Ishikawa (cell line): ENCODE data around the gene APOL4.

Experiments used
- CEBPB ChIP-seq: IDR thresholded peaks from 2 replicates; pipeline ENCODE4 v1.6.1; 2012
- CREB1 ChIP-seq: IDR thresholded peaks from 2 replicates; pipeline ENCODE4 v1.6.1; 2012; ENCODE audit warnings: low read depth
- EGR1 ChIP-seq: IDR thresholded peaks from 2 replicates; pipeline ENCODE4 v1.6.1; 2012
- EP300 ChIP-seq: IDR thresholded peaks from 2 replicates; pipeline ENCODE4 v1.6.1; 2012; ENCODE audit warnings: borderline replicate concordance
- FOXM1 ChIP-seq: IDR thresholded peaks from 2 replicates; pipeline ENCODE4 v1.6.1; 2012; ENCODE audit warnings: low read depth, borderline replicate concordance
- NFIC ChIP-seq: IDR thresholded peaks from 2 replicates; pipeline ENCODE4 v1.6.1; 2012
- RAD21 ChIP-seq: IDR thresholded peaks from 2 replicates; pipeline ENCODE4 v1.6.1; 2012; ENCODE audit warnings: low read depth
- TAF1 ChIP-seq: IDR thresholded peaks from 2 replicates; pipeline ENCODE4 v1.6.1; 2012; ENCODE audit warnings: low read depth, mild to moderate bottlenecking
- TCF12 ChIP-seq: IDR thresholded peaks from 2 replicates; pipeline ENCODE4 v1.6.1; 2012; ENCODE audit warnings: low read depth
- TEAD4 ChIP-seq: IDR thresholded peaks from 2 replicates; pipeline ENCODE4 v1.6.1; 2012
- USF1 ChIP-seq: IDR thresholded peaks from 2 replicates; pipeline ENCODE4 v1.6.1; 2012
- YY1 ChIP-seq: IDR thresholded peaks from 2 replicates; pipeline ENCODE4 v1.6.1; 2012; ENCODE audit warnings: low read depth
- ZBTB7A ChIP-seq: IDR thresholded peaks from 2 replicates; pipeline ENCODE4 v1.6.1; 2012; ENCODE audit warnings: low read depth
- TF ChIP-seq, protein P1 (sequence below): IDR thresholded peaks from 2 replicates; pipeline ENCODE4 v1.6.1; 2012
- TF ChIP-seq, protein P2 (sequence below): IDR thresholded peaks from 2 replicates; pipeline ENCODE4 v1.6.1; 2012; ENCODE audit warnings: low read depth, mild to moderate bottlenecking

Gene APOL4

DNA sequence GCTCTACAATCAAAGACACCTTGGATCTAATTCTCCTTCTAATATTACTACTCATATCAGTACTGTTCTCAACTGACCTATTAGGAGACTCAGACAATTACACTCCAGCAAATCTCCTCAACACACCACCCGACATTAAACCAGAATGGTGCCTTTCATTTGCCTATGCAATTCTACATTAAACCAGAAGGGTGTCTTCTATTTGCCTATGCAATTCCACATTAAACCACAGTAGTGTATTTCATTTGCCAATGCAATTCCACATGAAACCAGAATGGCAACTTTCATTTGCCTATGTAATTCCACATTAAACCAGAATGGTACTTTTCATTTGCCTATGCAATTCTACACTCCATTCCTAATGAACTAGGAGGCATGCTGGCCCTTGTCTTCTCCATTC lies 25.7 kb downstream of the APOL4 start:
- TF ChIP-seq FOXM1: no peak
- TF ChIP-seq YY1: no peak

DNA sequence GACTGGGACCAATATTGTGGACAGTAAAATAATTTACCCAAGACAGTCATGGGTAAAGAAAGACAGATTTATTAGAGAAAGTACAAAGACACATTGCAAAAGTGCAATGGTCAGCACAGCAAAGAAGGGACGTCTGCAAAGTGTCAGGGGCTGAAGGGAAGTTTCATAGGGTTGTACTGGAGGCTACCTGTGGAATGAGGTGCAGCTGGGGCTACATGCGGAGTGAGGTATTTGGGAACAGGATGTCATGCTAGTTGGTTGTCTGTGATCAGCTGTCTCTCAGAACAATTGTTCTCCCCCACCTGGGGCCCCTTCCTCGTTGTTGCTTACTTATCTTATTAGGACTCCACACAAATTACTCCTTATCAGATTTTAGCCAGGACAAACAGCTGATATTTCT lies 29.7 kb downstream of the APOL4 start:
- TF ChIP-seq CEBPB (no peak), ZBTB7A (no peak), RAD21 (no peak), EP300 (no peak), USF1 (no peak), FOXM1 (no peak), NFIC (no peak), TCF12 (no peak), YY1 (no peak), TEAD4 (no peak), TAF1 (no peak), EGR1 (no peak), CREB1 (no peak)
- TF ChIP-seq, protein P1, sequence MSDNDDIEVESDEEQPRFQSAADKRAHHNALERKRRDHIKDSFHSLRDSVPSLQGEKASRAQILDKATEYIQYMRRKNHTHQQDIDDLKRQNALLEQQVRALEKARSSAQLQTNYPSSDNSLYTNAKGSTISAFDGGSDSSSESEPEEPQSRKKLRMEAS: no peak

GRCh38 chr22:36166518-36167220 lies 34.9 kb downstream of the APOL4 start:
- TF ChIP-seq TEAD4 (no peak), ZBTB7A (no peak), NFIC (no peak), RAD21 (no peak), CEBPB (no peak), YY1 (no peak), FOXM1 (no peak), EP300 (no peak)
- TF ChIP-seq, protein P2, sequence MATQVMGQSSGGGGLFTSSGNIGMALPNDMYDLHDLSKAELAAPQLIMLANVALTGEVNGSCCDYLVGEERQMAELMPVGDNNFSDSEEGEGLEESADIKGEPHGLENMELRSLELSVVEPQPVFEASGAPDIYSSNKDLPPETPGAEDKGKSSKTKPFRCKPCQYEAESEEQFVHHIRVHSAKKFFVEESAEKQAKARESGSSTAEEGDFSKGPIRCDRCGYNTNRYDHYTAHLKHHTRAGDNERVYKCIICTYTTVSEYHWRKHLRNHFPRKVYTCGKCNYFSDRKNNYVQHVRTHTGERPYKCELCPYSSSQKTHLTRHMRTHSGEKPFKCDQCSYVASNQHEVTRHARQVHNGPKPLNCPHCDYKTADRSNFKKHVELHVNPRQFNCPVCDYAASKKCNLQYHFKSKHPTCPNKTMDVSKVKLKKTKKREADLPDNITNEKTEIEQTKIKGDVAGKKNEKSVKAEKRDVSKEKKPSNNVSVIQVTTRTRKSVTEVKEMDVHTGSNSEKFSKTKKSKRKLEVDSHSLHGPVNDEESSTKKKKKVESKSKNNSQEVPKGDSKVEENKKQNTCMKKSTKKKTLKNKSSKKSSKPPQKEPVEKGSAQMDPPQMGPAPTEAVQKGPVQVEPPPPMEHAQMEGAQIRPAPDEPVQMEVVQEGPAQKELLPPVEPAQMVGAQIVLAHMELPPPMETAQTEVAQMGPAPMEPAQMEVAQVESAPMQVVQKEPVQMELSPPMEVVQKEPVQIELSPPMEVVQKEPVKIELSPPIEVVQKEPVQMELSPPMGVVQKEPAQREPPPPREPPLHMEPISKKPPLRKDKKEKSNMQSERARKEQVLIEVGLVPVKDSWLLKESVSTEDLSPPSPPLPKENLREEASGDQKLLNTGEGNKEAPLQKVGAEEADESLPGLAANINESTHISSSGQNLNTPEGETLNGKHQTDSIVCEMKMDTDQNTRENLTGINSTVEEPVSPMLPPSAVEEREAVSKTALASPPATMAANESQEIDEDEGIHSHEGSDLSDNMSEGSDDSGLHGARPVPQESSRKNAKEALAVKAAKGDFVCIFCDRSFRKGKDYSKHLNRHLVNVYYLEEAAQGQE: no peak
- TF ChIP-seq, protein P1: no peak

DNA sequence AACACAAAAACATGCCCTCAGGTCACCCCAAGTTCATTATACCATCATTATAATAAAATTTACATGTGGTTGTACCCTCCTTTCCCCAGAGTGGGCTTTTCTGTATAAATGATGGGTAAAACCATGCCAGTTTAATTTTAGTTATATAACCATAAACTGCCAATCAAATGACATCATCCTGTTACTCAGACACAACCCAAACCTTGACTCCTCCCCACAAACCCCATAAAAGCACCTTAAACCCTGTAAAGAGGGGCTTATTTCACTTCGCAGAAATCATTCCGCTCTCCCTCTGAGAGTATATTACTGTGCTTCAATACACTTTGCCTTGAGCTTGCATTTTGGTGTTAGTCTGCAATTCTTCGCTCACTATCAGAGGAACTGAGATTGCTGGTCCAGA lies 35.5 kb downstream of the APOL4 start:
- TF ChIP-seq NFIC (no peak), TCF12 (no peak), CREB1 (no peak), USF1 (no peak)

- TF ChIP-seq TEAD4 (no peak), USF1 (no peak), EGR1 (no peak), CEBPB (no peak)
- TF ChIP-seq, protein P1: no peak
Observed at GRCh38 chr22:36165141-36165540, 36.5 kb downstream of the APOL4 start.

- no peak for TF ChIP-seq RAD21
- TF ChIP-seq TAF1: no peak
- TF ChIP-seq TEAD4: no peak
Observed at GRCh38 chr22:36164621-36165020, 37.0 kb downstream of the APOL4 start.

- TF ChIP-seq TCF12 (no peak), RAD21 (no peak), NFIC (no peak), CEBPB (no peak), ZBTB7A (no peak), TEAD4 (no peak), FOXM1 (no peak), YY1 (no peak), EP300 (no peak), CREB1 (no peak), TAF1 (no peak), EGR1 (no peak), USF1 (no peak)
- TF ChIP-seq, protein P2: no peak
- TF ChIP-seq, protein P1: no peak
Observed at GRCh38 chr22:36163497-36163896, 38.1 kb downstream of the APOL4 start.
